GM21717 (cell line): ENCODE data around the gene EGLN3.
"Not testable (repeated sequence)": the region's sequence is repeated elsewhere in the genome, so short reads cannot be mapped to it uniquely, and the experiment has no call there.

Experiments used
- ATAC-seq: cut with Tn5 transposase; IDR thresholded peaks from one replicate; pipeline ENCODE4 v1.9.1; 2021; ENCODE audit warnings: mild to moderate bottlenecking, moderate library complexity; ENCODE audit not compliant: unreplicated experiment

EGLN3 gene

DNA sequence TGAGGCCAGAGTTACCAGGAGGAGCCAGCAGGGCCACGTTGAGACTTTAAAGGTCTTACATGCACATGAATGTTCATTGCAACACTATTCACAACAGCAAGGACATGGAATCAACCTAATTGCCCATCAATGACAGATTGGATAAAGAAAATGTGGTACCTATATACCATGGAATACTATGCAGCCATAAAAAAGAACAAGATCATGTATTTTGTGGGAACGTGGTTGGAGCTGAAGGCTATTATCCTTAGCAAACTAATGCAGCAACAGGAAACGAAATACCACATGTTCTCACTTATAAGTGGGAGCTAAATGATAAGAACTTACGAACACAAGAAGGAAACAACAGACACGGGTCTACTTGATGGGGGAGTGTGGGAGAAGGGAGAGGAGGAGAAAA is 11.6 kb upstream of the EGLN3 start:
- not testable (repeated sequence) for ATAC-seq

DNA sequence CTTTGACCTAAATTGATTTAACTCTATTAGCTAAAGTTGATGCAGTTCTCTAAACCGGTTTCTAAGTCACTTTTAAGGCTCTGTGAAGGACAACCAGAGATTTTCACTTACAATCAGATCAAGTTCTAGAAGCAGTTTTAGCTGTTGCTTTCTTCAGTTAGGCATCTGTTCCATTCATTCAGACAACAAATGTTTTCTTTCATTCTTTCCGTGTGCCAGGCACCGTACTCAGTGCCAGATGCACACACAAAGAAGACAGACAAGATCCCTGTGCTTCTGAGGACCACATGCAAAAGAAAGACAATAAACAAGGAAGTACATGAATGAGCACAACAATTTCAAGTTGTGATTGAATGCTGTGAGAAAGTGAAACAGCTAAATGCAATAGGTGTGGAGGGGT is 11.1 kb upstream of the EGLN3 start:
- no peak for ATAC-seq

DNA sequence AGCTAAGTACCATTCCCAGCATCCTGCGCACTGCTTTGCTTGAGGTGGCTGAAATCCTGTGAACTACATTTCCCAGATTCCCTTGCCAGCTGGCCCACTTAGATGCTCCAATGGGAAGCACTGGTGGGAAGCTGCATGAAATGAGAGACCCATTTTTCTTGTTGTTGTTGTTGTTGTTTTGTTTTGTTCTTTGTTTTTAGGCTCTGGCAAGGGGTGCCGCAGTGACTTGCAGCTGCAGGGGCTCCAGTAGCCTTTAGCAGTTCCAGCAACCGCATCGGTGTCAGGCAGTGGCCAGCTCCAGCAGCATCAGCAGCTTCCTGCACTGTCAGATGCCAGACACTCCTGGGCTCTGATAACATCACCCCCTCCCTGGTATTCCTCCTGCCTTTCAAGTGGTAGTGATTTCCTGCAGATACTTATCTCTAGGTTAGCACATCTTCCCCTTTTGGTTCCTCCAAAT is 8.8 kb upstream of the EGLN3 start:
- no peak for ATAC-seq

DNA sequence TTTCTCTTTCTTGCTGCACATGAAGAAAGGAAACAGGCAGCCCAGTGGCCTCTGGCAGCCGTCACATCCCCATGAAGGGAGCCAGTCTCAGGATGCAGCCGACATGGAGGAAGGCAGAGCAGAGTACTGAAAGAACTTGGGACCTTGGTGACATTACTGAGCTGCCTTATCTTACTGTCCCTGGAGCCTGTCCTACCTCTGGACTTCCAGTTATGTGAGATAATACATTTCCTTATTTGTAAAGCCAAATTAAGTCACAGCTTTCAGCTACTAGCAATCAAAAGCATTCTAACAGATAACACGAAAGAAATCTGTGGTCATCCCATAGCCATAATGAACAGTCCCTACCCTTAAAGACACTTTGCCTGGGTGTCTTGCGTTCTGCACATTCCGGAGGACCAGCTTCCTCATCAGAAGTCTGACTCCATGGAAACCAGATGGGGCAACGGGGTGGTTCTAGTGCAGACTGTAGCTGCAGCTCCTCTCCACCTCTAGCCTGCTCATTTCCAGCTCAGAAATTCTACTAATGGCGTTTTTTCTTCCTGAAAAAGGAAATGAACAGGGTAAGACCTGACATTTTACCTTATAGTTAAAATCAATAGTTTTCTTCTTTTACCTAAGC is 7.8 kb upstream of the EGLN3 start:
- ATAC-seq: no peak

DNA sequence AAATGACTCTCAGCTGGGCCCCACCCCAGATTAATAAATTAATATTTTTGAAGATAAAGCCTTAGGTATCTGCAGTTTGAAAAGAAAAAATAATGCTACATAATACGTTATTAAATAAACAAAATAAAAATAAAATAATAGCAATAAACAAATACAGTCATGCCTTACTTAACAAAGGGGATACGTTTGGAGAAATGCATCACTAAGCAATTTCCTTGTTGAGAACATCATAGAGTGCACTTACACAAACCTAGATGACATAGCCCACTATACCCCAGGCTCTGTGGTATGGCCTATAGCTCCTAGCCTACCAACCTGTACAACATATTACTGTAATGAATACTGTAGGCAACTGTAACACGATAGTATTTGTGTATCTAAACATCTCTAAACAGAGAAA is 7.1 kb upstream of the EGLN3 start:
- ATAC-seq: no peak

DNA sequence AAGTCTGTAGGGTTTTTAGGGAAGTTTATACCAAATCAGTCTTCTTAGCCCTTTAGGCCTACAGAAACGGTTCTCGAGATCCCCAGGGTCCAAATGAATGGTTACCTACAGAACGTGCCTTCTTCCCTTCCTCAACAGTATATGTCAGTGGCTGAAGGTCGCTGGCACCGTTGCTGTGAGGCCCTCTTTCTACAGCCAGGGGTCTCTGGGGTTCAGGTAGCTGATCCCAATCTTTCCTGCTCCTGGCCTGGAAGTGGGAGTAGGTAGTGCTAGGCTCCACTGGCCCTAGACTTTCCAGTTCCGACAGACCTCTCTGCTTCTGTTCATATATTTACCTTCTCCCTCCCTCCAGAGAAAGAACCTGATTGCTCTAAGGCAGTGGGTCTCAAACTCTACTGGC is 6.4 kb upstream of the EGLN3 start:
- ATAC-seq: no peak

DNA sequence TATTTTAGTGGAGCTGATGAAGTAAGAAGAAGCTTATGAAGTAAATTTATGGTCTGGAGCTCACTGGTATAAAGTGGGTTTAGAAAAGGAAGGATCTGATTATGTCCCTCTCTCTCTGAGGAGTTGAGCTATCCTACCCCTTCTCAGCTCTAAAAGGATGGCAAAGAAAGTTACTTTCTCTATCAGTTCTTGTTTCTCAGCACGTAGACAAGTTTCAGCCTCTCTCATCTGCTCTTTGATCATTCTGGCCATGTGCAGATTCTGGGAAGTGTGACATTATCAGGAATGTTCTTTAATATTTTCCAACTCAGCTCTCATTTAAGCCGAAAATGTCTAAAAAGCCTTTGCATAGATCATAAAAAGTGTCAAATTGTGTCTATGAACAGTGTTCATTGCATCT is 5.8 kb upstream of the EGLN3 start:
- ATAC-seq: no peak

DNA sequence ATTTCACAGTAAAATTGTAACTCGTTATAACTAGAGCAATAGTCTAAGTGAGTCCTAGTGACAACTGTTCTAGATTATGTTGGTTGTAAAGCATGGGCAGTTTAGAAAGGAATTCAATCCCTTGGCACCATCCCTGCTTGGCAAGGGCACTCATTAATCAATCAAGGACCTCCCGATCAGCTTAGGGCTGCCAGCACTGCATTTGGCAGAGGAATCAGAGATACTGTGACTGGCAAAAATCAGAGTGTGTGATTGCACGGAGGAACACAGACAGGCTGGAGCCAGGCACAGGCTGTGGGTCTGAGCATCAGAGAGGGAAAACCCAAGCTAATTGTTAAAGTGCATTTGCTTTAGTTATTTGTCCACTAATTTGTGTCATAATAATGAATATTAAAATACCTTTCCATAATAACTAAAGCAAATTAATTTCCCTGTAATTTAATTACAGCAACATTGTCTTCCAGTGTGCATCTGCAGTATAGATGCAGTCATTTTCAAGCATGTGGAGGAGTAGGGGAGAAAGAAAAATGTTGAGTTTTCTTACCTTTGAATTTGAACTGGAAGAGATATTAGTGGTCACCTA is 3.2 kb upstream of the EGLN3 start:
- ATAC-seq: no peak

DNA sequence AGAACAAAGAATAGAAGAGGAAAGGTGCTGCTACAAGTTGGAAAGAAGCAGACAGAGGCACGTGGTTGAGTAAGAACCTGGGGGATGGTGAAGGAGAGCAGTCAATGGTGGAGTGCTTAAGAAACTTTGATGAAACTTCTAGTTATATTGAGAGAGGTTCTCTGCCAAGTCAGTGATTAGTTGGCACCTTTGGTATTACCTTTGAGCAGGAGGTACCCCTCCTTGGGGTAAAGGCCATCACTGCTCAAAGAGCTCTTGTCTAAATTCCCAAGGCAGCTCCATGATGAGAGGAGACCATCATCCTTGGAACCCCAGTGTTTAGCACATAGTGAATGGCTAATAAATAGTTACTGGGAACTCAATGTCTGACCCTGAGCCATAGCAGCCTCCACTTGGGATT is 1.7 kb upstream of the EGLN3 start:
- ATAC-seq: no peak

DNA sequence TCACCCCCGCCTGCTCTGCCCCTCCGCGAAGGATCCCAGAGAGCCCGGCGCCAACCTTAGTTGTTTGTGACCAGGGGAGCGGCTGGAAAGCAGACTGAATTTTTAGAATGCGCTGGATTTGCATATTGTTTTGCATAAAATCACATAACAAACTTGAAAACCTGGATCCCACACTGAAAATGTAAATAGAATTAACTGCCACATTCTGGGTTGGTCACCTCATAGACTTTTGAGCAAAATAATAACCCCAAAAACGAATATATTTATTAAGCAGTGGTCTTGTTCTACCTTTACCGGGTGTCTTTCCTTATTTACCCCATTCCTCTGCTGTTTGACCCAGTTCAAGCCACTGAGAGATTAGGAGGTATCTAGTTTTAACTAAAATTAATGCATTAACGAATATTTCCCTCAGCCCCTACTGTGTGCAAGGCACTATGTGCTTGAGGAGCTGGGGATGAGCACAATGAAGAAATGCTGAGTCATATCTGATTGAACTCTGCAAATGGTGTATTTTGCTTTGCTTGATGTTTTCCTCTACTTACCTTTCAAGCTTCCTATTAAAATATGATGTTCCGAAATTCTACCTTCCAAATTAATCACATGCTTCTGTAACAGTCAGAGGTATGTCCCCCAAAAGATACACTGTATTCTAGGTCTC is 438 bp upstream of the EGLN3 start:
- ATAC-seq: no peak

DNA sequence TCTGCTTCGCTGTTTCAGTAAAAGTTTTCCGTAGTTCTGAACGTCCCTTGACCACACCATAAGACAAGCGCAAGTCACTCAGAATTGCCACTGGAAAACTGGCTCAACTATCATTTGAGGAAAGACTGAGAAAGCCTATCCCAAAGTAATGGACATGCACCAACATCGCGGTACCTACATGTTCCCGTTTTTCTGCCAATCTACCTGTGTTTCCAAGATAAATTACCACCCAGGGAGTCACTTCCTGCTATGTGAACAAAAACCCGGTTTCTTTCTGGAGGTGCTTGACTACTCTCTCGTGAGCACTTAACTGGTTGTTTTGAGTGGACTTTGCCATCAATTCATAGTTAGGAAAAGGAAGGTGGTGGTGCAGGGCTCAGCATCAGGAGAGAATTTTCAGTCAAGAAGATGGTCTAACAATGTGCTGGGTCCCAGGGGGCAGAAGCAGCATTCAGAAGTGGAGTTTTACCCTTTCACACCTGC is 1.4 kb downstream of the EGLN3 start:
- ATAC-seq: no peak

DNA sequence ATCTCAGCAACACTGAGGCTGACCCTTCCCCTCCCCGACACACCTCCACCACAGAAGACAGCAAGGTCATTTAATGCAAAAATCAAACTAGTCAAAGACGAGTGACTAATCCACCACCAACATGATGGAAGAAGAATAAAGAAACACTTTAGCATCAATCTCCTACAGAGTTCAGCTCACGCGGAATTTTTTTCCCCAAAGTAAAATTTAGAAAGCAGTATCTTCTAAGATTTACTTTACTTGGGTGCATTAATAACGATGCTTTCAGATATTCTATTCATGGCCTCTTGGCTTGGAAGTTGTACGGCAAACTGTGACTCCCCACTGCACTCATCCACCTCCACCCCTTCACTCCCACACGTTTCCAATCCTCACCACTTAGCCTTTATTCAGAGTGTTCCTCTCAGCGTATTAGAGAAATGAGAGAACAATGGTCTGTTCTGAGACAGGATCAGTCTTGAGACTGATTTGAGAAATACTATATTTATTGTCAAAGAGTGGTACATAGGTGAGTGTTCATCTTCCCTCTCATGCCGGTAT is 1.9 kb downstream of the EGLN3 start:
- ATAC-seq: no peak

DNA sequence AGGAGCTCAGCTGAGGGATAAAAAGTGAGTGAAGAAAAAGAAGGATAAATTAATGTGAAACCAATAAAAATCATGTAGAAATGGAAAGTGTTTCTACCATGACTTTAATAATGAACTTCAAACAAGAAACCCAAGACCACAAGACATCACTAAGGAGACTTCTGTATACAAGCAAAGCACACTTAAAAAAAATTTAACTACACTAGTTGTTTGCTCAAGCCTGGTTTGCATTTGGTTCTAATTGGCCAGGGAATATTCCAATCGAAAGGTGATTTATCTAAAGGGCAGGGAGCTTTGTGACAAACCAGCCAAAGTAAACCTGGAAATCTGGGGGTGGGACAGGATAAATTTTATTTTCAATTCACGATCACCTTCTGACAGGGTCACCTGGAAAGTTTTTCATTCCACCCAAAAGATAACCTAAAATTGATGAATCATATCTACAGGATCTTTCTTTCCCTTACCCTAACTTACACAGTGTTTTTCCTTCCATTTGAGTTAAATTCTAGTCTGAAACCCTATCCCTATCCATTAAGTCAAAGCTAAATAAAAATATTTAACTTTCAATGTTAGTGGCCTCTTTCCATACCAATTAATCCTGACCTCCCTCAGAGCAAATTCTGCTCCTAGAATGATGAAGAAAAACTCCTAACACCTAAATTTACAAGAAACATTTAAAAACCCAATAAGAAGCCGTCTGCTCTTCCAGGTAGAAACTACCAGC is 2.6 kb downstream of the EGLN3 start:
- no peak for ATAC-seq

DNA sequence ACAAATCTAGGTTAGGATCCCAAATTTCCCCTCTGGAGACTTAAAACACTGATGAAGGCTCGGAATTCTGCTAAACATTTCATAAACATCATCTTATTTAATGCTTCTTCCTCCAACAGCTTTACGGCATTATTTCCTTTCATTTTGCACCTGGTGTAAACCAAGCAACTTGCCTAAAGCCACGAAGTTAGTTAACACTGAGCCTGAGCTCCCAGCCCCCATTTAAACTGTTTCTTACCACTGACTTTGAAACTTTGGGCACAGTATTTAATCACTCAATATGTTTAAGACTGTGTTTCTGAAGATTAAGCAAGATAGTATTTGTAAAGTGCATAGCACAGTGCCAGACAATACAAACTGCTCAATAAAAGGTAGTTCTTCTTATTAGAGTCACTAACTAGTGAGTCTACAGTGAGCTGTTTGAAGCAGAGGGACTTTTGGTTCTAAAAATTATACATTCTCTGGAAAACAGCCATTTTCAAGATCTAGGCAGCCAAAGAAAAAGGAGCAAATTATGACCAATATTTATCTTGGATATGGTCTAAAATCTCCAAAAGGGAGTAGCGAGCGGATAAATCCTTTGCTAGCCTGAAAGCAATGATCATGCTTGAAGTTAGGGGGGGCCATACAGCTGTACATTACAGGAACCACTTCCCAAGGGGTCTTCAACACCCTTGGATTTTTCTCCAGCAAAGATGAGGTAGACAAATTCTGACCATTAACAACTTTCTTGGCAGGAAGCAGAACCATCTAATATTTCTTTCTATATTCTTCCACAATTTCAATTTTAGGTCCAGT is 4.0 kb downstream of the EGLN3 start:
- ATAC-seq: no peak

DNA sequence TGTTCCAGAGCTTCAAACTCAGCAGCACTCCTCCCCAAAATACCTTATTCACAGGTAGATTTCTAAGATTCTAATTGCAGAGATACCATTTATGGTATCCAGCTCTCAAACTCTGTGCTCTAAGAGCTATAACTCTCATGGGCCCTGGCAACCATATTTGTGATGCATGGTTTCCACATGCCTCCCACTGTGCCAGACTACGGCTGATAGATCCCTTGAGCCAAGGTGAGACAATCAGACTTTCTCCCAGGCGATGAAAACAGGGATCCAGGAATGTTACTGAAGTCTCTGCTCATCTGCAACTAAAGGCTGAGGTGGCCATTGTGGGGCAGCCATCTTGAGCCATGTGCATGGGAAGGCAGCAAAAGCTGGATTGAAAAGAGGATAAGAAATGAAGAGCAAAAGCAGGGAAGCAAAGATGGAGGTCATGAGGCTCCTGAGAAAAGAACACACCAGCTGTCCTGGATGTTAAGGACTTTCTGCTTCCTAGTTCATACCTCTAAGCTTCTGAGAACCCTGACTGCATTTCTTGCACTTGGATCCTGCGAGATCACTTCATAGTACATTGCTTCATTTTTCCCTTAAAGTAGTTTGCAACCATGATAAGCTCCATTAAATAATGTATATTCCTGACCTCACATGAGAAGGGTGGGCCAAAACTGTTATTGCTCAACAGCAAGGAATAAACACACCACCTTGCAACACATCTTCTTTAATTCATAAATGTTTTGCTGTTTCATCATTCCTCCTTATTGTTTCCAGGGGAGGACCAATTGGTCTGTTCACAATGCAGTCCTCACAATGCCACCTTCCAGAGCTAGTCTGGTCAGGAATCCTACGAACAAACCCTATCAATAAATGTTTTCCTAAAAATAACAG is 5.4 kb downstream of the EGLN3 start:
- ATAC-seq: no peak

DNA sequence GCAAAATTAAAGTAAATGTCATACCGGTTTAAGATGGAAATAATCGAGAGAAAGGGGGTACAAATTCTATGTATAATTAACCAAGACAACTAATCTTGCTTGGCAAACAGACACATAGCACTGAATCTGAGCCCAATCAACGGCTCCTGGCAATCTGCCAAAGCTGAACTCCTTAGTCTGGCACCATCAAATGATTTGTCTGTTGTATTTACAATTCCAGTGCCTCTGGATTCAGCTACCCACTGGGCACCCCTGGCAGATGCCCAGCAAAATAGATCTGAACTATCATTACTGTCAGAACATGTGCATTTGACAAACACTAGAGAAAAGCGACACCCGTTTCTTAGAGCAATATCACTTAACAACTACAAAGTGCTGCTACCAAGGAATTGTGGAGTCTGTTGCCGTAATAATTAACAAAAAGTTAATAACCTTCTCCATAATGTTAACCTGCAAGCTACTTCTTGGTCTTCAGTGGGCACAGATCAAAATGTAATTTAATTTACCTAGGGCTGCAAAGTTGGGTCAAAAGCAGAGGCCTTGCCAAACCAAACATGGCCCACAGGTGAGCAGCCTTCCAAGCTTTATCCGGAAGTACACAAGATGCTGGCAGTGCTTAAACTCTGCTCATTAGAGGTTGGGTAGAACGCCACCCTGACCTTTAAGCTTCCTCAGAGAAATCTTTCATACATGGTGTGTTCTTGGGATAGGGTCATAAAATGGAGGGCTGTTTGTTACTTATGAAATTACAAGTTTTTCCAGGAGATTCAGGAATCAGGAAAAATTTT is 7.6 kb downstream of the EGLN3 start:
- ATAC-seq: no peak

DNA sequence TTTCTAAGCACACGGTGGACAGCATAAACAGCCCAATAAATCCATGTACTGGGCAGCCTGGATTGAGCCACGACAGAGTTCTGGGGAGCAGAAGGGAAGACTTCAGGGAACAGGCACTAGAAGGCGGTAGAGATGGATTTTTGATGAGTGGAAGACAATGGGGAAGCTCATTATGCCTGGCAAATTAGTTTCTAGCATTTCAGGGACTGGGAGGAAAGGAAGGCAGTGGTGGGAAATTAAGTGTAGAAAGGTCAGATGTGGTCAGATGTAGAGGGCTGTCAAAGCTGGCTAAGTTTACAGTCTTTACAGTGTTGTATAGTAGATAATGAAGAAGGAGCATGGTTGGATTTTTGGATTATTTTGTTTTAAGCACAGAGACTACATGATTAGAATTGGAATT is 9.2 kb downstream of the EGLN3 start:
- ATAC-seq: no peak

DNA sequence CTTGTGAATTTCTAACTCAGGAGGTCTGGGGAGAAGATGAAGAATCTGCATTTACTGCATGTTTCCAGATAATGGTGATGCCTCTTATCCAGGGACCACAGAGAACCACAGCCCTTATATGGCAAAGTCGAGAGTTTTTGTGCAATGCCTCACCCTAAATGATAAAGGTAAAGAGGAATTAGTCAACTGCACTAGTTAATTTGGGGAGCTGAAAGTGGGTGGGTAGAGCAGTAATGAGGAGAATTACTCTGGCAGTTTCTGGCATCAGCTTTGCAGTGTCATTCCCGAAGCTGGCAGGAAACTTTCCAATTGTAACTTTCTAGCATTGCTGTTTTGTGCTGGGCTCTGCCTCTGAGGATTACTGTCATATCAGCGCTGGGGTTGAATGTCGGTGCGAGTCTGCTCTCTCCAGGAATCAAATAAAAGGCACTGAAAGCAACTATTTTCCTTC is 10.3 kb downstream of the EGLN3 start:
- no peak for ATAC-seq
